Inflammatory macrophage (primary cell): Measurements from ENCODE around the gene CNTNAP1.

Experiments used
- DNase-seq, 2 donors: peaks; one replicate each; pipeline ENCODE4 v3.0.0-alpha.2; 2020 to 2022

CNTNAP1 gene

DNA sequence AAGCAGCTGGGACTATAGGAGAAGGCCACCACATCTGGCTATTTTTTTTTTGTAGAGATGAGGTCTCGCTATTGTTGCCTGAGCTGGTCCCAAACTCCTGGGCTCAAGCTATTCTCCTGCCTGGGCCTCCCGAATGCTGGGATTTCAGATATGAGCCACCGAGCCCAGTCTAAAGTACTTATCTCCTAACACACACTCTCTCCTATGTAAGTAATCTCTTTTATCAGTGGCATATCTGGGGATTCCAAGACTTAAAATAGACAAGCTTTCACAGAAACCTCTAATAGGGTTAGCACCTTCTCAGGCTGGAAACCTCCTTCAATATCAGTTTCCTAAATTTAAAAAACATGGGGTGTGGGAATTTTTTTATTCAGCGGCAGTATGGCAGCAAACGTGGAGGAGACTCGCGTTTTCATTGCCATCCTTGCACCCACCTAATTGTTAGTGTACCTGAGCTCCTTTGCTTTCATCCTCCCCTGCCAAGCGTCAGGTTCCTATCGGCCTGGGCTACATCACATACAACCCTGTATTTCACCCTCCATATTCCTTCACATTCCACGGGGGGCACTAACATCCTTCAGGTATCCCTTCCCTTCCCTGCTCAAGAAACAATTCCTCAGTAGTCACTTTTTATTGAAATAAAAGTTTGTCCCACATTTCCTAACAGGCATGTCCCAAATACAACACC lies 61.4 kb downstream of the CNTNAP1 start:
- DNase-seq: no peak

DNA sequence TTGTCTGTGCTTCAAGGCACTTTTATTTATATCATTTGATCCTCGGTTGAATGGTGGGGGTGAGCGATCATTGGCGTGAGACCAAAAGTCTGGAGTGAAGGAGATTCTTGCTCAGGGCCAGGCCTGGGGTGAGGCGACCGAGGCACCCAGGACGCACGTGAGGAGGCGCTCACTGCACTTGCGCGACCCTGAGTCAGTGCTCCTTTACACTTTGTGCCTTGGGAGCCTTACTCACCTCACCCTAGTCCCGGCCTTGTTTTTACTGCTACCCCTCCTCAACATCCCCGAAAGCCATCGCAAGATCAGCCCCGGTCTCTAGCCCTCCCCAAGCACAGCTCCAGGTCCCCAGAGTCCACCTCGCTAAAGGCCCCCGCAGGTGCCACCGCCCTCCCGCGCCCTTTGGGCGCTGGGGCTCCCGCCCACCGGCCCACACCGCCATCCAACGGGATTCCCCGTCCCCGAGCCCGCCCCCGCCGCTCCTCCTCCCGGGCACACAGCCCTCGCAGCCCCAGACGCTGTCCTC lies 62.0 kb downstream of the CNTNAP1 start:
- DNase-seq: peak; percentile 38 to 46

DNA sequence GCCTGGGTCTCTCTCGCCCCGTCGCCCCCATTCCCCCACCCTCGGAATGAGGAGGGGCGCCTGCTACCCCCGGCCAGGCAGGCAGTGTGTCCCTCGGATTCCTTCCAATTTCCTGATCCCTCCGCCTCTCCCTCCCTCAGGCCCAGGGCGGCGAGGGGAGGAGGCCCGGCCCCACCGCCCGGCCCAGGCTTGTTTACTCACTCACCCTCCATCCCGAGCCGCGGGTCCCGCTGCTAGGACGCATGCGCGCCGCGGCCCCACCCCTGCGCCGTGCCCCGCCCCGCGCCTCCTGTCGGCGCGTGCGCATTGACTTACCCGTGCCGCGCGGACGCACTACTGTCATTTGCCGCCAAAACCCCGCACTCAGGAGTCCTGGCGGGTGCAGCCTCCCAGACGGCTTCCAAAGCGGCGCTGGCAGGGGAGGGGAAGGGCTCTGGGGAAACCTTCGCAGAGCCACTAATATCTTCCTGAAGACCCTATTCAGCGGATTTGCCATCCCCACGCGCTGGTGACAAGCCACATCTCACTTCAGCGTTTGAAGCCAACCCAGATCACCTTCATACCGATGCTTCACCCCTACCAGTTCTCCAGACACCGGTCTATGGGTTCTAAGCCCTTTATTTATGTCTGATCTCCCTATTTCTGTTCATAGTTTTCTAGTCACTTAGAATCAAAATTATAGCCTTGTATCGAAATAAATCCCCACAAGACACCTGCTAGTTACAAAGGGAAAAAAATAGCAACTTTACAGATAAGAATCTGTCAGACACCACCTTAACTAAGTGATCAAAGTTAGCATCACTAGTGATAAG lies 62.7 kb downstream of the CNTNAP1 start, which contains the start of gene EZH1:
Gene EZH1, minus strand, starts transcription at position 235 of the 812 bp plus-strand sequence. CDS start 16,099 bp downstream, outside the sequence.
- DNase-seq: peak; percentile 90 to 91

DNA sequence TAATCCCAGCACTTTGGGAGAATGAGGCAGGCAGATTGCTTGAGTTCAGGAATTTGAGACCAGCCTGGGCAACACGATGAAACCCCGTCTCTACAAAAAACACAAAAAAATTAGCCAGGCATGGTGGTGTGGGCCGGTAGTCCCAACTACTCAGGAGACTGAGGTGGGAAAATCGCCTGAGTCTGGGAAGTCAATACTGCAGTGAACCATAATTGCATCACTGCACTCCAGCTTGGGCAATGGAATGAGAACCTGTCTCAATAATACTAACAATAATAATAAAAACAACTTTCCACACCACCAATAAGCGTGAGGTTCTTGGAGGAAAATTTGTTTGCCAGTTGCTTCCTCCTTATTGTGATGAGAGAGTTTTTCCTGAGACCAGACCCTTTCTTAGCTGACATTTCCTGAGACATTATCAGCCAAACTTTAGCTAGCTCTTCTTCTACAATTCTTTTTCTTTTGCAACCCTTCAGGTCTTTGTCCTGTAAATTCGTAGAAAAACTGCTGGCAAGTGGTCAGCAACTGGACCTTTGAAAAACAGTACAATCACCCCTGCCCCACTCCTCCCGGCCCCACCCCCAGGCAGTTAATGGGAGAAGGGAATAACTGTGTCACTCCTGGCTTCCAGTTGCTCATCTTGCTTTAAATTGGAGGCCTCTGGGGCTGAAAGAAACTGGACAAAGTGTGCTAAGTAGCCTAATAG lies 66.0 kb downstream of the CNTNAP1 start:
- DNase-seq: no peak

DNA sequence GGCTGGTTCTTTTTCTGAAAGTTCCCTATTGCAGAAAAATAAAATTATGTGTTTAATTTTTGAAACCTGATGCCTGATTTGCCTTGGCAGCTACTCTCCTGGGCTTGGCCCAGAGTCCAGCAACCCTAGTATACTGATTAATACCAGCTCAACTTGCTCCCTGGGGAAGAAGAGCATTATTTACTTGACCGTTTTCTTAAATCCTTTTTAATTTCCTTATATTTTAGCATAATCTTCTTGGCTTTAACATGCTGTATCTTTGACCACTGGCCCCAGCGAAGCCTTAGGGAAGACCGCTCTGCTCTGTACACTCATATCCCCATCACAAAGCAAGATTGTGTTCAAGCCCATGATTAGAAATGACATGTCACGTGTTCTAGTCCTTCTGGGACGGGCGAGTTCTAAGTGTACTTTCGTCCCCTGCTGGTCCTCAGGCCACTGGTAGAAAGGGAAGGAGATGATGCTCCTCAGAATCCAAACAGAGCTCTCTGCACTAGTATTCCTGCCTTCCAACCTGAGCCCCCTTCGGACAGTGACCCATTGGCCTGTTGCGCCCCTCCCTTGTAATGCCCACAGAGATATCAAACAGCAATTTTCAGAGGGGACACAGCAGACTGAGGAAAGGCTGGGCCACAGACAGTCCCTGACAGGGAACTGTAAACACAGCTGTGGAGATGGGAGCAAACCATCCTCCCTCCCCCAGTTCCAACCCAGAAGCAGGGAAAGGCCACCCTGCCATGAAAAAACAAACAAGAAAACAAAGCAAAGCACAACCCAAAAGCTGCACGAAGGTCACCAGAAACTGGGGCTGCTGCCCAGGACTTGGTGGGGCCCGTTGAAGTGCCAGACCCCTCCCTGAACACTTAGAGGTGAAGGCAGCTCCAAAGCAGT lies 66.8 kb downstream of the CNTNAP1 start:
- no peak for DNase-seq
